ENCODE measurements around the gene EFHB. TPM values are rescaled to one million over a fixed set of nuclear protein-coding genes. Genes with fewer than 3 reads are reported as not detected.

Gene EFHB
- total RNA-seq, 1 experiment from 2014 or later, result 0.30 TPM

GRCh38 chr3:19891740-19892139 lies 42.3 kb downstream of the EFHB start:
- TF ChIP-seq YY1 (IDR thresholded peaks at IDR 0.05; ENCODE audit: extremely low read depth, insufficient replicate concordance, low read depth, low read length) (no peak), ELF1 (IDR thresholded peaks at IDR 0.05; ENCODE audit: borderline replicate concordance, low read depth) (no peak), SP1 (IDR thresholded peaks at IDR 0.05; ENCODE audit: low read depth) (no peak), MAX (IDR thresholded peaks at IDR 0.05) (no peak), FOSL1 (IDR thresholded peaks at IDR 0.05; ENCODE audit: low read depth) (no peak), POLR2A (IDR thresholded peaks at IDR 0.05; ENCODE audit: borderline replicate concordance, extremely low read depth, insufficient read depth, insufficient read length) (no peak), TCF7L2 (IDR thresholded peaks at IDR 0.05; ENCODE audit: borderline replicate concordance, extremely low read depth, insufficient read depth, insufficient read length) (no peak), CEBPB (IDR thresholded peaks at IDR 0.05; ENCODE audit: low read depth) (no peak), CBX3 (IDR thresholded peaks at IDR 0.05; ENCODE audit: low read depth) (no peak), POLR2AphosphoS5 (IDR thresholded peaks at IDR 0.05; ENCODE audit: low read depth, low read length) (no peak)
- TF ChIP-seq, protein P1, sequence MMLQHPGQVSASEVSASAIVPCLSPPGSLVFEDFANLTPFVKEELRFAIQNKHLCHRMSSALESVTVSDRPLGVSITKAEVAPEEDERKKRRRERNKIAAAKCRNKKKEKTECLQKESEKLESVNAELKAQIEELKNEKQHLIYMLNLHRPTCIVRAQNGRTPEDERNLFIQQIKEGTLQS (IDR thresholded peaks at IDR 0.05), result no peak
- TF ChIP-seq, protein P2, sequence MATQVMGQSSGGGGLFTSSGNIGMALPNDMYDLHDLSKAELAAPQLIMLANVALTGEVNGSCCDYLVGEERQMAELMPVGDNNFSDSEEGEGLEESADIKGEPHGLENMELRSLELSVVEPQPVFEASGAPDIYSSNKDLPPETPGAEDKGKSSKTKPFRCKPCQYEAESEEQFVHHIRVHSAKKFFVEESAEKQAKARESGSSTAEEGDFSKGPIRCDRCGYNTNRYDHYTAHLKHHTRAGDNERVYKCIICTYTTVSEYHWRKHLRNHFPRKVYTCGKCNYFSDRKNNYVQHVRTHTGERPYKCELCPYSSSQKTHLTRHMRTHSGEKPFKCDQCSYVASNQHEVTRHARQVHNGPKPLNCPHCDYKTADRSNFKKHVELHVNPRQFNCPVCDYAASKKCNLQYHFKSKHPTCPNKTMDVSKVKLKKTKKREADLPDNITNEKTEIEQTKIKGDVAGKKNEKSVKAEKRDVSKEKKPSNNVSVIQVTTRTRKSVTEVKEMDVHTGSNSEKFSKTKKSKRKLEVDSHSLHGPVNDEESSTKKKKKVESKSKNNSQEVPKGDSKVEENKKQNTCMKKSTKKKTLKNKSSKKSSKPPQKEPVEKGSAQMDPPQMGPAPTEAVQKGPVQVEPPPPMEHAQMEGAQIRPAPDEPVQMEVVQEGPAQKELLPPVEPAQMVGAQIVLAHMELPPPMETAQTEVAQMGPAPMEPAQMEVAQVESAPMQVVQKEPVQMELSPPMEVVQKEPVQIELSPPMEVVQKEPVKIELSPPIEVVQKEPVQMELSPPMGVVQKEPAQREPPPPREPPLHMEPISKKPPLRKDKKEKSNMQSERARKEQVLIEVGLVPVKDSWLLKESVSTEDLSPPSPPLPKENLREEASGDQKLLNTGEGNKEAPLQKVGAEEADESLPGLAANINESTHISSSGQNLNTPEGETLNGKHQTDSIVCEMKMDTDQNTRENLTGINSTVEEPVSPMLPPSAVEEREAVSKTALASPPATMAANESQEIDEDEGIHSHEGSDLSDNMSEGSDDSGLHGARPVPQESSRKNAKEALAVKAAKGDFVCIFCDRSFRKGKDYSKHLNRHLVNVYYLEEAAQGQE (IDR thresholded peaks at IDR 0.05; ENCODE audit: low read depth), result no peak
- intact Hi-C loops (cut with micrococcal nuclease), result no loop called here
- no peak overlapping the region for H3K9ac ChIP-seq (ENCODE audit: low read length)
- H3K9me3 ChIP-seq (ENCODE audit: control insufficient read depth in 1 of 2, insufficient read depth in 1 of 2, low read depth in 1 of 2, low read length in 2 of 2), result no peaks in the 10 kb centered on the region
- H4K20me1 ChIP-seq (ENCODE audit: insufficient read depth), result no peaks in the 10 kb centered on the region
- no peak overlapping the region for H2AFZ ChIP-seq (ENCODE audit: low read depth, low read length, poor library complexity, severe bottlenecking)
- no peak overlapping the region for H3K4me3 ChIP-seq (replicated peaks in 1 of 2; ENCODE audit: low read depth in 1 of 2, low read length in 2 of 2)
- no TSS peak for BruUV-seq (replicated peaks)
- H3K9me2 ChIP-seq (ENCODE audit: insufficient read depth), result no peaks in the 10 kb centered on the region
- H3K4me1 ChIP-seq (ENCODE audit: control insufficient read depth in 1 of 2, insufficient read depth in 2 of 2, low read length in 2 of 2), result peaks cover 0 to 14% of the 10 kb centered on the region in 2 experiments; a peak in 2 of 4 replicates
- RAD21 ChIA-PET (ENCODE audit: low non-redundant PET in 1 of 2, low total read pairs in 2 of 2, uncharacterized antibody in 2 of 2, unreplicated experiment in 2 of 2), result no interaction called here
- ATAC-seq (no peak), DNase-seq (ENCODE audit: low read depth, low spot score) (no peak)
- no peaks in the 10 kb centered on the region for H3K79me2 ChIP-seq (ENCODE audit: insufficient read depth, low read length)
- CTCF ChIA-PET, result no interaction called here
- no peak overlapping the region for H3K27ac ChIP-seq (ENCODE audit: low read depth, low read length)
- no peak overlapping the region for H3K4me2 ChIP-seq (ENCODE audit: low read length)
- no peaks in the 10 kb centered on the region for H3K36me3 ChIP-seq (ENCODE audit: control insufficient read depth in 1 of 2, insufficient read depth in 2 of 2, low read length in 2 of 2)
- POLR2A ChIA-PET, result no interaction called here
- H3K27me3 ChIP-seq (ENCODE audit: insufficient read depth, low read length), result no peaks in the 10 kb centered on the region
